K562 (cell line): Measurements from ENCODE around the gene COPB2. TPM values are rescaled to one million over a fixed set of nuclear protein-coding genes. Genes with fewer than 3 reads are reported as not detected.

ENCODE experiments used
- ATF4 ChIP-seq: fragments of 450-650 bp; formaldehyde crosslinking; IDR thresholded peaks from 2 replicates; pipeline ENCODE4 v1.4.0; 2022; ENCODE audit warnings: mild to moderate bottlenecking, moderate library complexity
- BCOR ChIP-seq: fragments of 450-650 bp; IDR thresholded peaks from 2 replicates; pipeline ENCODE4 v1.6.1; 2016
- CAMTA2 ChIP-seq: fragments of 250-450 bp; sonication (Bioruptor Pico); conservative IDR thresholded peaks from 2 replicates; pipeline ENCODE4 v1.5.1; 2022
- CEBPG ChIP-seq, 3 experiments: fragments of 200-800 bp in 1 of 3; sonication (Bioruptor generic) in 1 of 3; sonication (generic) in 1 of 3; formaldehyde crosslinking in 1 of 3; IDR thresholded peaks in 2 of 3; conservative IDR thresholded peaks in 1 of 3; 2 replicates each; pipeline versions ENCODE4 v1.6.1 to v1.8.0; 2016 to 2022; ENCODE audit warnings: missing compliant biosample characterization in 2 of 3, missing genetic modification characterization in 2 of 3, mild to moderate bottlenecking in 1 of 3, missing genetic modification reagents in 1 of 3
- CHAMP1 ChIP-seq: fragments of 450-650 bp; IDR thresholded peaks from 2 replicates; pipeline ENCODE4 v1.6.1; 2016; ENCODE audit warnings: mild to moderate bottlenecking
- E2F5 ChIP-seq: sonication (generic); formaldehyde crosslinking; IDR thresholded peaks from 2 replicates; pipeline ENCODE4 v1.8.0; 2022; ENCODE audit warnings: mild to moderate bottlenecking, missing genetic modification reagents
- FOS ChIP-seq: IDR thresholded peaks from 3 replicates; pipeline ENCODE4 v1.6.1; 2011; ENCODE audit not compliant: insufficient read length; ENCODE audit errors: extremely low read depth
- FOXJ2 ChIP-seq: fragments of 200-800 bp; sonication (Bioruptor generic); IDR thresholded peaks from 2 replicates; pipeline ENCODE4 v1.6.1; 2016; ENCODE audit warnings: missing genetic modification characterization, missing compliant biosample characterization
- GATAD2A ChIP-seq: fragments of 450-650 bp; IDR thresholded peaks from 2 replicates; pipeline ENCODE4 v1.6.1; 2017
- HDAC3 ChIP-seq: fragments of 450-650 bp; IDR thresholded peaks from 2 replicates; pipeline ENCODE4 v1.6.1; 2018; ENCODE audit warnings: borderline replicate concordance, mild to moderate bottlenecking, moderate library complexity; ENCODE audit not compliant: partially characterized antibody
- HMBOX1 ChIP-seq: sonication (generic); IDR thresholded peaks from 2 replicates; pipeline ENCODE4 v1.6.1; 2016
- HMG20A ChIP-seq: fragments of 450-650 bp; formaldehyde crosslinking; conservative IDR thresholded peaks from 2 replicates; pipeline ENCODE4 v1.4.0; 2020; ENCODE audit warnings: mild to moderate bottlenecking, mixed read lengths
- KDM2B ChIP-seq: fragments of 250-450 bp; sonication (Bioruptor Pico); IDR thresholded peaks from 2 replicates; pipeline ENCODE4 v1.8.0; 2021; ENCODE audit warnings: mild to moderate bottlenecking, moderate library complexity
- MEF2D ChIP-seq: conservative IDR thresholded peaks from 2 replicates; pipeline ENCODE4 v1.6.1; 2016; ENCODE audit warnings: low read depth, missing genetic modification characterization, missing compliant biosample characterization
- MEIS2 ChIP-seq: fragments of 450-650 bp; IDR thresholded peaks from 2 replicates; pipeline ENCODE4 v1.6.1; 2014; ENCODE audit warnings: mild to moderate bottlenecking; ENCODE audit not compliant: partially characterized antibody
- PHF8 ChIP-seq: fragments of 200-600 bp; sonication (generic); IDR thresholded peaks from 2 replicates; pipeline ENCODE4 v1.6.1; 2012; ENCODE audit warnings: mixed run types, mild to moderate bottlenecking, inconsistent platforms, low read length, moderate library complexity, borderline replicate concordance
- RBFOX2 ChIP-seq: fragments of 200-400 bp; formaldehyde crosslinking; IDR thresholded peaks from 2 replicates; pipeline ENCODE4 v1.6.1; 2017; ENCODE audit warnings: low read depth, mild to moderate bottlenecking, low read length, moderate library complexity
- SIRT6 ChIP-seq: IDR thresholded peaks from one replicate; pipeline ENCODE4 v1.6.1; 2012; ENCODE audit warnings: low read depth, mild to moderate bottlenecking, control low read depth, inconsistent platforms, low read length, moderate library complexity
- SRSF7 ChIP-seq: fragments of 200-400 bp; formaldehyde crosslinking; optimal IDR thresholded peaks from 2 replicates; pipeline ENCODE3; 2017; ENCODE audit warnings: mild to moderate bottlenecking, low read depth, low read length
- SUPT5H ChIP-seq: fragments of 450-650 bp; IDR thresholded peaks from 2 replicates; pipeline ENCODE4 v1.6.1; 2016
- TAF1 ChIP-seq: IDR thresholded peaks from 2 replicates; pipeline ENCODE4 v1.6.1; 2011; ENCODE audit warnings: mild to moderate bottlenecking, low read length, moderate library complexity; ENCODE audit not compliant: insufficient read depth, control insufficient read depth, severe bottlenecking; ENCODE audit errors: extremely low read depth
- TCF7 ChIP-seq: sonication (generic); IDR thresholded peaks from 2 replicates; pipeline ENCODE4 v1.6.1; 2016; ENCODE audit warnings: antibody characterized with exemption, borderline replicate concordance
- TRIM24 ChIP-seq, 2 experiments: fragments of 450-650 bp; IDR thresholded peaks; 2 replicates each; pipeline ENCODE4 v1.6.1; 2016
- USF2 ChIP-seq: sonication (generic); formaldehyde crosslinking; IDR thresholded peaks from 2 replicates; pipeline ENCODE4 v1.5.0; 2020; ENCODE audit warnings: missing genetic modification reagents
- ZNF408 ChIP-seq: fragments of 250-450 bp; sonication (Bioruptor Pico); IDR thresholded peaks from 2 replicates; pipeline ENCODE4 v1.4.0; 2020; ENCODE audit warnings: low read depth, mild to moderate bottlenecking, moderate library complexity
- ZNF717 ChIP-seq: fragments of 250-450 bp; sonication (Bioruptor Pico); IDR thresholded peaks from 2 replicates; pipeline ENCODE4 v1.5.0; 2021
- polyA plus RNA-seq, 8 experiments: library from polyadenylated mRNA; depleted of rRNA in 4 of 8; stranded (reverse) in 5 of 8; unstranded in 3 of 8; fragments of >200 nt; fragmentation: Nextera tagmentation in 2 of 8; fragmentation: Illumina TruSeq in 1 of 8; extraction: Ambion mirVana in 2 of 8; extraction: Trizol in 1 of 8; gene quantifications; 2 replicates each; pipeline versions ENCODE4 v1.2.1 to v1.2.3, GENCODE V29; 2011 to 2014; ENCODE audit warnings: inconsistent platforms in 1 of 8, missing spikeins in 1 of 8
- total RNA-seq, 7 experiments: library from RNA; depleted of rRNA in 6 of 7; stranded (reverse); fragments of >200 nt in 6 of 7; fragmentation: Illumina TruSeq in 2 of 7; extraction: Trizol in 2 of 7; gene quantifications; 2 replicates each; pipeline versions ENCODE4 v1.2.1 to v1.2.3, GENCODE V29; 2011 to 2021; ENCODE audit warnings: low replicate concordance in 1 of 7

Gene COPB2
- total and polyA plus RNA-seq, 9 of the 15 experiments (the other 6 are each of a cell fraction or from before 2014, with no cell fraction given) = 64.3 to 189 (median 130) TPM

GRCh38 chr3:139394116-139394515, 4.7 kb upstream of the COPB2 start (continued):
- no peak for TF ChIP-seq SIRT6
- TF ChIP-seq E2F5 = no peak
- peak; percentile 64 for TF ChIP-seq MEIS2
- TF ChIP-seq GATAD2A = no peak
- no peak for TF ChIP-seq TAF1
- TF ChIP-seq KDM2B (CRISPR knock-in tag) = no peak
- TF ChIP-seq SUPT5H = no peak
- no peak for TF ChIP-seq RBFOX2
- no peak for TF ChIP-seq TRIM24 (IDR thresholded peaks at IDR 0.05)
- no peak for TF ChIP-seq HDAC3
- TF ChIP-seq TCF7 = no peak
- no peak for TF ChIP-seq SRSF7
- no peak for TF ChIP-seq CHAMP1
- peak; percentile 36; the same call in 1 of the 2 replicates for TF ChIP-seq USF2 (CRISPR knock-in tag)
- no peak for TF ChIP-seq FOXJ2 (tag)
- TF ChIP-seq ZNF717 = no peak
- TF ChIP-seq FOS = no peak
- no peak for TF ChIP-seq ZNF408 (CRISPR knock-in tag)
- TF ChIP-seq HMG20A (CRISPR knock-in tag) = no peak
- peak; percentile 58 for TF ChIP-seq HMBOX1
- 0 out of 2 replicates have a peak, but pooled peaks have one; percentile 34 for TF ChIP-seq MEF2D (tag)
- TF ChIP-seq CAMTA2 (CRISPR knock-in tag) = no peak
- no peak for TF ChIP-seq CEBPG (CRISPR knock-in tag; IDR thresholded peaks at IDR 0.05)
- TF ChIP-seq CEBPG (tag; conservative IDR thresholded peaks at IDR 0.05 in 1 of 2, IDR thresholded peaks at IDR 0.05 in 1 of 2) = peak; percentile 84 to 93
- TF ChIP-seq BCOR = no peak
- TF ChIP-seq PHF8 = no peak
- TF ChIP-seq ATF4 (CRISPR knock-in tag) = no peak
